Ectodermal cell (in vitro differentiated cells): ENCODE data around the gene CFAP298.
"Not testable (repeated sequence)": the region's sequence is repeated elsewhere in the genome, so short reads cannot be mapped to it uniquely, and the experiment has no call there.

Source experiments
- H3K27ac ChIP-seq: 2 replicates; pipeline ENCODE4 v1.7.0; 2013; ENCODE audit warnings: mild to moderate bottlenecking, low read depth, low read length; ENCODE audit not compliant: insufficient read depth, poor library complexity, severe bottlenecking
- H3K27me3 ChIP-seq: 2 replicates; pipeline ENCODE4 v1.7.0; 2013; ENCODE audit warnings: mild to moderate bottlenecking, low read length; ENCODE audit not compliant: insufficient read depth, control insufficient read depth, poor library complexity, severe bottlenecking
- H3K36me3 ChIP-seq: one replicate; pipeline ENCODE4 v1.7.0; 2013; ENCODE audit warnings: low read length; ENCODE audit not compliant: control insufficient read depth, insufficient read depth
- H3K4me1 ChIP-seq: one replicate; pipeline ENCODE4 v1.7.0; 2013; ENCODE audit warnings: low read length; ENCODE audit not compliant: control insufficient read depth, insufficient read depth
- H3K4me3 ChIP-seq: 2 replicates; pipeline ENCODE4 v1.7.0; 2013; ENCODE audit warnings: low read depth, low read length, control low read depth; ENCODE audit not compliant: insufficient read depth
- H3K9me3 ChIP-seq: 2 replicates; pipeline ENCODE4 v1.7.0; 2013; ENCODE audit warnings: mild to moderate bottlenecking, low read length, moderate library complexity; ENCODE audit not compliant: control insufficient read depth
- WGBS, 2 experiments: methylation state at CpG; one replicate each; pipeline ENCODE4 v1.1.7; 2013; ENCODE audit warnings: missing lambda C conversion rate in 2 of 2; 5-methylcytosine and 5-hydroxymethylcytosine counted together

The CFAP298 gene

GRCh38 chr21:32618218-32618617 lies 6.0 kb upstream of the CFAP298 start:
- H3K27ac ChIP-seq, H3K9me3 ChIP-seq, H3K4me1 ChIP-seq, H3K4me3 ChIP-seq, H3K27me3 ChIP-seq, H3K36me3 ChIP-seq: not testable (repeated sequence)
- 73 to 85% methylated on average over 6 of the region's 6 CpGs for WGBS, 2 experiments

- WGBS, 2 experiments: 89 to 92% methylated on average over 16 of the region's 16 CpGs
- H3K4me3 ChIP-seq: peak overlapping the region; percentile 99
- no peaks in the 10 kb centered on the region for H3K4me1 ChIP-seq
- H3K9me3 ChIP-seq: no peaks in the 10 kb centered on the region
- peaks cover under 1% of the 10 kb centered on the region for H3K36me3 ChIP-seq
- no peaks in the 10 kb centered on the region for H3K27me3 ChIP-seq
- no peak overlapping the region for H3K27ac ChIP-seq
Observed at GRCh38 chr21:32613436-32614043, 1.4 kb upstream of the CFAP298 start.

GRCh38 chr21:32612999-32613337 lies 791 bp upstream of the CFAP298 start:
- no peaks in the 10 kb centered on the region for H3K9me3 ChIP-seq
- H3K27ac ChIP-seq: peak overlapping the region; percentile 94
- H3K27me3 ChIP-seq: no peaks in the 10 kb centered on the region
- peak overlapping the region; percentile 99 for H3K4me3 ChIP-seq
- peaks cover 4% of the 10 kb centered on the region for H3K36me3 ChIP-seq
- H3K4me1 ChIP-seq: no peaks in the 10 kb centered on the region
- 15 to 16% methylated on average over 15 of the region's 15 CpGs for WGBS, 2 experiments

- peaks cover 10% of the 10 kb centered on the region for H3K36me3 ChIP-seq
- peak overlapping the region; percentile 99 for H3K4me3 ChIP-seq
- no peaks in the 10 kb centered on the region for H3K4me1 ChIP-seq
- H3K9me3 ChIP-seq: no peaks in the 10 kb centered on the region
- H3K27me3 ChIP-seq: no peaks in the 10 kb centered on the region
- 0 to 1% methylated on average over 28 of the region's 28 CpGs for WGBS, 2 experiments
- peak overlapping the region; percentile 94 for H3K27ac ChIP-seq
Observed at GRCh38 chr21:32611471-32611997, 643 bp downstream of the CFAP298 start.

- WGBS, 2 experiments: 82 to 84% methylated on average over 13 to 16 of the region's 17 CpGs
- H3K9me3 ChIP-seq, H3K27ac ChIP-seq, H3K27me3 ChIP-seq, H3K4me1 ChIP-seq: not testable (repeated sequence)
- H3K4me3 ChIP-seq: peak overlapping the region; percentile 99
- H3K36me3 ChIP-seq: peaks cover 16% of the 10 kb centered on the region
Observed at GRCh38 chr21:32610940-32611339, 1.2 kb downstream of the CFAP298 start.

- H3K9me3 ChIP-seq: no peaks in the 10 kb centered on the region
- H3K4me3 ChIP-seq: no peak overlapping the region
- H3K27me3 ChIP-seq: no peaks in the 10 kb centered on the region
- no peak overlapping the region for H3K27ac ChIP-seq
- WGBS, 2 experiments: 91 to 96% methylated on average over 5 of the region's 5 CpGs
- H3K4me1 ChIP-seq: peaks cover 11% of the 10 kb centered on the region
- peaks cover 18% of the 10 kb centered on the region for H3K36me3 ChIP-seq
Observed at GRCh38 chr21:32608851-32609250, 3.3 kb downstream of the CFAP298 start.

- peaks cover 26% of the 10 kb centered on the region for H3K36me3 ChIP-seq
- no peaks in the 10 kb centered on the region for H3K9me3 ChIP-seq
- WGBS, 2 experiments: 92% methylated on average over 8 of the region's 8 CpGs
- no peak overlapping the region for H3K27ac ChIP-seq
- H3K27me3 ChIP-seq: no peaks in the 10 kb centered on the region
- no peak overlapping the region for H3K4me3 ChIP-seq
- H3K4me1 ChIP-seq: peaks cover 17% of the 10 kb centered on the region
Observed at GRCh38 chr21:32605469-32605868, 6.7 kb downstream of the CFAP298 start.

GRCh38 chr21:32604464-32604863 lies 7.7 kb downstream of the CFAP298 start:
- H3K9me3 ChIP-seq: no peaks in the 10 kb centered on the region
- peaks cover 17% of the 10 kb centered on the region for H3K4me1 ChIP-seq
- no peaks in the 10 kb centered on the region for H3K27me3 ChIP-seq
- peak overlapping the region; percentile 16 for H3K27ac ChIP-seq
- peaks cover 26% of the 10 kb centered on the region for H3K36me3 ChIP-seq
- WGBS, 2 experiments: 18% methylated on average over 8 of the region's 8 CpGs
- no peak overlapping the region for H3K4me3 ChIP-seq

GRCh38 chr21:32603131-32603530 lies 9.0 kb downstream of the CFAP298 start:
- H3K27ac ChIP-seq: no peak overlapping the region
- 48 to 52% methylated on average over 8 of the region's 8 CpGs for WGBS, 2 experiments
- no peaks in the 10 kb centered on the region for H3K27me3 ChIP-seq
- peaks cover 22% of the 10 kb centered on the region for H3K36me3 ChIP-seq
- H3K9me3 ChIP-seq: no peaks in the 10 kb centered on the region
- H3K4me3 ChIP-seq: no peak overlapping the region
- H3K4me1 ChIP-seq: peaks cover 17% of the 10 kb centered on the region

- H3K36me3 ChIP-seq: peaks cover 21% of the 10 kb centered on the region
- H3K4me1 ChIP-seq: peaks cover 17% of the 10 kb centered on the region
- H3K4me3 ChIP-seq: no peak overlapping the region
- H3K27ac ChIP-seq: no peak overlapping the region
- no peaks in the 10 kb centered on the region for H3K9me3 ChIP-seq
- H3K27me3 ChIP-seq: no peaks in the 10 kb centered on the region
- 92 to 93% methylated on average over 6 of the region's 6 CpGs for WGBS, 2 experiments
Observed at GRCh38 chr21:32602099-32602498, 10.1 kb downstream of the CFAP298 start.

GRCh38 chr21:32599526-32599925 lies 12.7 kb downstream of the CFAP298 start:
- Histone ChIP-seq H3K9me3 (no peaks in the 10 kb centered on the region), H3K36me3 (peaks cover 8% of the 10 kb centered on the region), H3K4me1 (peaks cover 10% of the 10 kb centered on the region), H3K27me3 (no peaks in the 10 kb centered on the region), H3K27ac (no peak overlapping the region), H3K4me3 (no peak overlapping the region)
- 90 to 95% methylated on average over 8 of the region's 8 CpGs for WGBS, 2 experiments
